Measurements from ENCODE around the gene SOX5. TPM values are rescaled to one million over a fixed set of nuclear protein-coding genes. Genes with fewer than 3 reads are reported as not detected.

SOX5 gene
- total and polyA plus RNA-seq, 2 donors (not counting 1 experiment from before 2014, with no cell fraction given) = 3.9 to 17.2 TPM

GRCh38 chr12:23596568-23596967 lies 352.9 kb downstream of the SOX5 start:
- WGBS (ENCODE audit: insufficient coverage) = no CpG with 5 or more reads among the region's 3 CpGs

More at GRCh38 chr12:23596568-23596967, 352.9 kb downstream of the SOX5 start:
- Histone ChIP-seq H3K79me2 (ENCODE audit: control insufficient read depth, insufficient read depth, low read length) (no peaks in the 10 kb centered on the region), H3K4me3 (ENCODE audit: control extremely low read depth in 1 of 5, extremely low read depth in 1 of 5, insufficient read depth in 1 of 5, low read depth in 2 of 5, low read length in 4 of 5) (no peak overlapping the region), H3K4me2 (replicated peaks; ENCODE audit: low read depth, low read length, poor library complexity, severe bottlenecking) (no peak overlapping the region), H4K20me1 (ENCODE audit: control insufficient read depth, insufficient read depth, low read length, poor library complexity, severe bottlenecking) (no peaks in the 10 kb centered on the region), H3K9me3 (ENCODE audit: control extremely low read depth in 1 of 3, control insufficient read depth in 2 of 3, insufficient read depth in 1 of 3, low read length in 2 of 3) (peaks cover 0 to 8% (median under 1%) of the 10 kb centered on the region in 3 donors), H3K27me3 (replicated peaks in 1 of 4; ENCODE audit: control extremely low read depth in 1 of 4, control insufficient read depth in 3 of 4, insufficient read depth in 4 of 4, low read length in 3 of 4) (no peaks in the 10 kb centered on the region), H3K36me3 (replicated peaks in 1 of 2; ENCODE audit: control extremely low read depth in 1 of 2, control insufficient read depth in 1 of 2, extremely low read depth in 1 of 2, insufficient read depth in 2 of 2, low read length in 1 of 2) (no peaks in the 10 kb centered on the region), H3K9ac (ENCODE audit: low read length) (no peak overlapping the region), H3K27ac (ENCODE audit: low read length in 2 of 2) (no peak overlapping the region), H3K4me1 (ENCODE audit: control insufficient read depth in 2 of 2, insufficient read depth in 2 of 2, low read length in 2 of 2) (no peaks in the 10 kb centered on the region), H2AFZ (ENCODE audit: insufficient read depth, low read depth, low read length, poor library complexity, severe bottlenecking) (no peak overlapping the region)
- DNase-seq (no peak), ATAC-seq (ENCODE audit: low read depth) (no peak)
- Mint-ChIP-seq H3K27ac (no peak overlapping the region), H3K9me3 (ENCODE audit: insufficient read depth) (peaks cover 7% of the 10 kb centered on the region), H3K27me3 (no peaks in the 10 kb centered on the region), H3K4me3 (no peak overlapping the region), H3K4me1 (no peaks in the 10 kb centered on the region)
- TF ChIP-seq EZH2 (IDR thresholded peaks at IDR 0.05; ENCODE audit: borderline replicate concordance, insufficient read depth, low read depth, low read length, poor library complexity, severe bottlenecking) = no peak
- no peak for TF ChIP-seq CTCF (IDR thresholded peaks at IDR 0.05)
- POLR2A ChIA-PET = no interaction called here
- CTCF ChIA-PET = interaction anchor here (0.6 kb wide), 1 partner anchor 1871 kb away, joined by 3 read pairs; no protein-coding TSS in a partner anchor
- intact Hi-C loops (cut with micrococcal nuclease) = no loop called here

Measured in B cell (primary cell).